Inflammatory macrophage treated with lipopolysaccharide for 1 hour (primary cell): ENCODE results near the gene STXBP5L.
"Not testable (repeated sequence)": the region's sequence is repeated elsewhere in the genome, so short reads cannot be mapped to it uniquely, and the experiment has no call there.

Experiments used
- DNase-seq, 2 donors: peaks; one replicate each; pipeline ENCODE4 v3.0.0-alpha.2; 2020 to 2022

STXBP5L gene

DNA sequence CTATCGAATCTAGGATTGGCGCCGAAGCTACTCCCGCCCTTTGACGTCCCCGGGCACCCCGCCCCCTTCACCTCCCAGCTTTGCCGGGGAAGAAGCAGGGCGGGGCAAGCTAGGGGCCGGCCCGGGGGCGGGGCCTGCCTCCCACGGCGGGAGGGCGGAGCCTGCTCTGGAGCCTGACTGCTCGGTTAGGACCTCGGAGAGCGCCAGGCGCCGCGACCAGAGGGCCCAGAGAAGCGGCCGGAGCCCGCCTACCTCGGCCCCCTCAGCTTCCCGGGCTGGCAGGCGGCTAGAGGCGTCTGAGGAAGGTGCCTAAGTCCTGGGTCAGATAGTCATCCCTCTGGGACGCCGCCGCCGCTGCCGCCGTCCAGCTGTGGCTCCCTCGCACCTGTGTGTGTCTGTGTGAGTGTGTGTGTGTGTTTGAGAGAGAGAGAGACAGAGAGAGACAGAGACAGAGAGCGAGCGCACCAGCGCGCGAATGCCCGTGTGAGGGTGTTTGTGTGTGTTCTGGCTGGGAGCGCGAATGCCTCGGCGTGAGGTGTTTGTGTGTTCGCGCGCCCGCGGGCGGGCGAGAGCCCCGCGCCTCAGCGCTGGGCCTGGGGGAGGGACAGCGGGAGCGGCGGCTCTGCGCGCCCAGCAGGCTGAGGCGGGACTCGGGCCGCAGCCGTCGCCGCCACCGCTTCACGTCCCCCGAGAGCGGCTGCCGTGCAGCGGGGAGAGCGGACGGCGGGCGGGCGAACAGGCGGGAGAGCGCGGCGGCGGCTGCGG is at the start of gene STXBP5L:
Gene STXBP5L, plus strand, starts transcription at position 176 of the 765 bp plus-strand sequence. CDS start 1,374 bp downstream, outside the sequence.
- DNase-seq = peak; percentile 17 to 45

DNA sequence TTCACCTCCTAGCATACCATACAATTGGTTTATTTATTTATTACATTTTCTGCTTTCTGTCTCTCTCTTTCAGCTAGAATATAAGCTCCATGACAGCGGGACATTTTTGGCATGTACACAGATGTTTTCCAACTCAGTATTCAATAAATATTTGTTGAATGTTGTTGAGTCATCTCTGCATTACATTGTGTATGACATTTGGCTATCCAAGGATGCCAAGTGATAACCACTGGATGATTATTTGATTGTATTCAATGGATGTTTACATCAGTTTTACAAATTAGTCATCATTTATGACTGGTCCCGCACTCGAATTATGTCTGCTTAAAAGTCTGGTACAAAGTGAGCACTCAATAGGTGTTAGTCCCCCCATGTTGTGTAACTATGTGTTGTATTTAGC is 49.5 kb upstream of the STXBP5L start:
- no peak for DNase-seq

DNA sequence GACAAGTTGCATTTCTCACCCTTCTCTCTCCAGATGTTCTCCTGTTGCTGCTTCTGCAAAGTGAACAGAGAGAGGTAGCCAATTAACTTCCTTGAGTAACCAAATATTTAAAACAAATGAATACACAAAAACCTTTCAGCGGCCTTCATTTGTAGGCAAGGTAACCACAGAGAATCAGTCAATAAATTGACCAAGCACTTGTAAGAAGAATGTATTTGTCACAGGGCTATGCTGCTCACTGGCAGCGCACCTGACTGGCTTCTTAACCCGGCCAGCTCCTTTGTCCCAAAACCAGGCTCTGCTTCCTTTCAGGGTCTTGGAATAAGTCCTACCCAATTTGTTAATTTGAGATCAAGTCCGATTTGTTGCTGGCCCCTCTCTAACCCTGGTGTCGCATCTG is 43.5 kb upstream of the STXBP5L start:
- DNase-seq = no peak

GRCh38 chr3:120875507-120875906 is 32.5 kb upstream of the STXBP5L start:
- DNase-seq = no peak

GRCh38 chr3:120875989-120876388 is 32.0 kb upstream of the STXBP5L start:
- DNase-seq = no peak

DNA sequence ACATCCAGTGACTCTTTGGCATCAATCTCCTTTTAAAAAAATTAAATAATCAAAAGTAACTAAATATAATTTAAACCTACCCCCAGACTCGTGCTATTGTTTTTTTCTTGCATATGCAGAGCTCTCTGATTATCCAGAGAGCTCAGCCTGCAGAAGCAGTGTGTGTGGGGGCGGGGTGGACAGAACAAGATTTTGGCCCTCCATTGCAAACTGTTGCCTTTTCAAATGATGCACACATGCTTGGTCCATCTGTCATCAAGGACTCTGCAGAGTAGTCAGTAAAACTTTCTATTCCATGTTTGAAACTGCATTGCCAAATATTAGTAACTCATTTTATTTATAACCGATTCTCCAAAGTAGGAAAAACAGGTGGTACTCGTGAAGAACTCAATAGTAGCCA is 28.6 kb upstream of the STXBP5L start:
- no peak for DNase-seq

- DNase-seq = no peak
These were observed 15.1 kb upstream of the STXBP5L start for GRCh38 chr3:120892921-120893320.

GRCh38 chr3:120894316-120895057 is 13.5 kb upstream of the STXBP5L start:
- DNase-seq = no peak

GRCh38 chr3:120901716-120902115 is 6.3 kb upstream of the STXBP5L start:
- DNase-seq = not testable (repeated sequence)

- no peak for DNase-seq
These were observed 4.8 kb upstream of the STXBP5L start for GRCh38 chr3:120903221-120903620.

- DNase-seq = no peak
These were observed 361 bp upstream of the STXBP5L start for GRCh38 chr3:120907659-120908029.

GRCh38 chr3:120908795-120909601 is 993 bp downstream of the STXBP5L start:
- no peak for DNase-seq

DNA sequence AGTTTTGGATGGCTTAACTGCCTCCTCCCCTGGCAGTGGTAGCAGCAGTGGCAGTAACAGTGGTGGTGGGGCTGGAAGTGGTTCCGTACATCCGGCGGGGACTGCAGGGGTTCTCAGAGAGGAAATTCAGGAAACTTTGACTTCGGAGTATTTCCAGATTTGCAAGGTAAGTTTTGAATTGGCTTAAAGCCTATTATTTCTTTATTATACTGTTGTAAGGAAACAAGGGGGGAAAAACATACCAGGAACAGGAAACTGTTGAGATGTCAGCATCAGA is 1.5 kb downstream of the STXBP5L start:
- no peak for DNase-seq

DNA sequence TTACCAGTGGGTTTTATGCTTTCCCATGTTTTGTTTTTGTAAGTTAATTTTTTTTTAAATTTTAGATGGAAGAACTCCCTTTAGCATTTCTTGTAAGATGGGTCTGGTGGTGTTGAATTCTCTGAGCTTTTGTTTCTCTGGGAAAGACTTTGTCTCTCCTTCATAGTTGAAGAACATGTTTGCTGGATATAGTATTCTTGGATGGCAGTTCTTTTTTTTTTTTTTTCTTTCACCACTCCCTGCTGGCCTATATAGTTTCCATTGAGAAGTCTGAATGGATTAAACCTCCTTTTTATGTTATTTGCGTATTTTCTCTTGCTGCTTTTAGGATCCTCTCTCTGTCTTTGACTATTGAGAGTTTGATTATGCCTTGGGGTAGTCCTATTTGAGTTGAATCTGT is 18.1 kb downstream of the STXBP5L start:
- DNase-seq = no peak

DNA sequence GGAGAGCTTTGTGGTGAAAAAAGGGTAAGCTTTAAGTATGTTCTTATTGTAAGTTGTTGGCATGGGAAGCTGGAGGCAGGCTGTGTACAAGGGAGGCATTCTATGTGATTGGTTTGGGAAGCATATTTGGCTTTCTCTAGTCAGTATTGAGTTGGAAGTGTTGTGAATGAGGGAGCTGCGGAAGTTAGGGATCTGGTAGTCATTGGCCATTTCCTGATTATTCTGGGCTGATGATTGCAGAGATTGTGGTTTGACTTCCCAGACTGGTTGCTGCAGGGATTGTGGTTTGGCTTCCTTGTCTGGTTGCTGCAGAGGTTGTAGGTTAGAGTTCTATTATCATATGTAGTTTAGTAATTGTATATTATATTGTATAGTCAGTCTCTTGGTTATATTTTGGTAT is 21.0 kb downstream of the STXBP5L start:
- no peak for DNase-seq

GRCh38 chr3:120931593-120931992 is 23.6 kb downstream of the STXBP5L start:
- no peak for DNase-seq

DNA sequence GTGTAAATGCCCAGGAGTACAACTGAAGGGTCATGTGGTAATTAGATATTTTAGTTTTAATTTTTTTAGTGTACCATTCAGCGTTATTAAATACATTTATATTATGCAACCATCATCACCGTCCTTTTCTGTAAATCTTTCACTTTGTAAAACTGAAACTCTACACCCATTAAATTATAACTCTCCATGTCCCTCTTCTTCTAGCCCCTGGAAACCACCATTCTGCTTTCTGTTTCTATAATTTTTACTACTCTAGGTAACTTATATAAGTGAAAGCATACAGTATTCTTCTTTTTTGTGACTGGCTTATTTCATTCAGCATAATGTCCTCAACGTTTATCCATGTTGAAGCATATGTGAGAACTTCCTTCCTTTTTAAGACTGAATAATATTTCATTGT is 48.1 kb downstream of the STXBP5L start:
- DNase-seq = no peak

- DNase-seq = no peak
These were observed 74.8 kb downstream of the STXBP5L start for GRCh38 chr3:120982608-120983320.

GRCh38 chr3:120983321-120983665 is 75.3 kb downstream of the STXBP5L start:
- no peak for DNase-seq

- DNase-seq = no peak
These were observed 75.8 kb downstream of the STXBP5L start for GRCh38 chr3:120983841-120984240.

DNA sequence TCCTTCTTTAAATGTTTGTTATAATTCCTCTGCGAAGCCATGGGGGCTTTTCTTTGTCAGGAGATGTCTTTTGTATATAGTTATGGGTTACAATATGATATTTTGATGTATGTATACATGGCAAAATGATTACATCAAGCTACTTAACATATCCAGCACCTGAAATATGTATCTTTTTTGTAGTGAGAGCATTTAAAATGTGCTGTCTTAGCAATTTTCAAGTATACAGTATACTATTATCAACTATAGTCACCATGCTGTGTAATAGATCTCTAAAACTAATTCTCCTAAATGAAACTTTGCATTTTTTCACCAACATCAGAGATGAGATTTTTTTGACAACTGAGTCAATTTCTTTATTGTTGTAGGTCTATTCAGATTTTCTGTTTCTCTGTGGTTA is 77.2 kb downstream of the STXBP5L start:
- DNase-seq = no peak

DNA sequence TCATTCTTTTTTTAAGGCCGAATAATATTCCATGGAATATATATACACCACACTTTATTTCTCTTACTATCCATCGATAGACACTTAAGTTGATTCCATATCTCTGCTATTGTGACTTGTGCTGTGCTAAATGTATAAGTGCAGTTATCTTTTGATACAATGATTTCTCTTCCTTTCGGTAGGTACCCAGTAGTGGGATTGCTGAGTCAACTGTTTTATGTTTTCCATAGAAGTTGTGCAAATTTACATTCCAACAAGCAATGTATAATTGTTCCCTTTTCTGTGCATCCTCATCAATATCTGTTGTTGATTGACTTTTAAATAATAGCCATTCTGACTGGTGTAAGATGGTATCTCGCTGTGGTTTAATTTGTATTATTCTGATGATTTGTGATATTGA is 81.0 kb downstream of the STXBP5L start:
- no peak for DNase-seq

DNA sequence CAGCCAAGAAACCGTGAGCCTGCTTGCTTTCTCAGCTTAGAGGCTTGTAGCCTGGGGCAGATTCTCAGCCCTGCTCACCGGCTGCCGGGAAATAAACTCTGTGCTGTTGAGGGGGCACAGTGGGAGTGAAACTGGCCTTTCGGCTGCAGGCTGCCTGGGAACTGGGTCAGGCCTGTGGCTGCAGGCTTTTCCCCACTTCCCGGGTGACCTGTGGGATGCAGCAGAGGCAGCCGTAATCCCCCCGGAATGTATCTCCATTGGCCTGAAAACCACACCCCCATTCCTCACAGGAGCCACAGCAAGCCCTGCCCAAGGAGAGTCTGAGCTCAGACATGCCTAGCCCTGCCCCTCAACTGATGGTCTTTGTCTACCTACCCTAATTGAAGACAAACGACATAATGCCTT is 110.9 kb downstream of the STXBP5L start:
- DNase-seq = no peak
